ENCODE measurements around the gene EFEMP1. TPM values are rescaled to one million over a fixed set of nuclear protein-coding genes. Genes with fewer than 3 reads are reported as not detected.

EFEMP1 gene
- total and polyA plus RNA-seq, 9 of the 15 experiments (the other 6 are each of a cell fraction or from before 2014, with no cell fraction given), result 0.05 to 6.2 (median 0.22) TPM

- no peak for TF ChIP-seq LCOR (CRISPR knock-in tag; IDR thresholded peaks at IDR 0.05)
- TF ChIP-seq NFATC3 (IDR thresholded peaks at IDR 0.05), result no peak
- no peak for TF ChIP-seq TEAD2 (tag; IDR thresholded peaks at IDR 0.05)
- TF ChIP-seq, protein P1, sequence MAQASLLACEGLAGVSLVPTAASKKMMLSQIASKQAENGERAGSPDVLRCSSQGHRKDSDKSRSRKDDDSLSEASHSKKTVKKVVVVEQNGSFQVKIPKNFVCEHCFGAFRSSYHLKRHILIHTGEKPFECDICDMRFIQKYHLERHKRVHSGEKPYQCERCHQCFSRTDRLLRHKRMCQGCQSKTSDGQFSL (CRISPR knock-in tag; IDR thresholded peaks at IDR 0.05), result no peak
- TF ChIP-seq, protein P1 (tag; IDR thresholded peaks at IDR 0.05), result no peak
- TF ChIP-seq DMBX1 (CRISPR knock-in tag; IDR thresholded peaks at IDR 0.05; ENCODE audit: borderline replicate concordance), result no peak
- peak; percentile 78 for TF ChIP-seq MAFK (IDR thresholded peaks at IDR 0.05; ENCODE audit: low read length)
- TF ChIP-seq CC2D1A (IDR thresholded peaks at IDR 0.05), result no peak
- peak; percentile 91 for TF ChIP-seq ZNF316 (IDR thresholded peaks at IDR 0.05)
- TF ChIP-seq PHF21A (IDR thresholded peaks at IDR 0.05; ENCODE audit: borderline replicate concordance, low read depth), result no peak
- peak; percentile 72 for TF ChIP-seq C11orf30 (IDR thresholded peaks at IDR 0.05; ENCODE audit: low read depth)
- TF ChIP-seq MAFG (tag; conservative IDR thresholded peaks at IDR 0.05), result peak; percentile 63
- TF ChIP-seq ZNF239 (CRISPR knock-in tag; IDR thresholded peaks at IDR 0.05), result no peak
- TF ChIP-seq MAFF (IDR thresholded peaks at IDR 0.05; ENCODE audit: low read length), result peak; percentile 80
- TF ChIP-seq, protein P2, sequence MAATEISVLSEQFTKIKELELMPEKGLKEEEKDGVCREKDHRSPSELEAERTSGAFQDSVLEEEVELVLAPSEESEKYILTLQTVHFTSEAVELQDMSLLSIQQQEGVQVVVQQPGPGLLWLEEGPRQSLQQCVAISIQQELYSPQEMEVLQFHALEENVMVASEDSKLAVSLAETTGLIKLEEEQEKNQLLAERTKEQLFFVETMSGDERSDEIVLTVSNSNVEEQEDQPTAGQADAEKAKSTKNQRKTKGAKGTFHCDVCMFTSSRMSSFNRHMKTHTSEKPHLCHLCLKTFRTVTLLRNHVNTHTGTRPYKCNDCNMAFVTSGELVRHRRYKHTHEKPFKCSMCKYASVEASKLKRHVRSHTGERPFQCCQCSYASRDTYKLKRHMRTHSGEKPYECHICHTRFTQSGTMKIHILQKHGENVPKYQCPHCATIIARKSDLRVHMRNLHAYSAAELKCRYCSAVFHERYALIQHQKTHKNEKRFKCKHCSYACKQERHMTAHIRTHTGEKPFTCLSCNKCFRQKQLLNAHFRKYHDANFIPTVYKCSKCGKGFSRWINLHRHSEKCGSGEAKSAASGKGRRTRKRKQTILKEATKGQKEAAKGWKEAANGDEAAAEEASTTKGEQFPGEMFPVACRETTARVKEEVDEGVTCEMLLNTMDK (IDR thresholded peaks at IDR 0.05; ENCODE audit: borderline replicate concordance, insufficient read depth, low read depth, low read length, poor library complexity, severe bottlenecking), result no peak
- TF ChIP-seq RFX1 (IDR thresholded peaks at IDR 0.05), result no peak
- TF ChIP-seq ZNF146 (CRISPR knock-in tag; IDR thresholded peaks at IDR 0.05; ENCODE audit: unreplicated experiment), result no peak
- no peak for TF ChIP-seq CBX8 (IDR thresholded peaks at IDR 0.05; ENCODE audit: borderline replicate concordance, extremely low read depth, low read depth, low read length, poor library complexity, severe bottlenecking)
Observed at GRCh38 chr2:55946793-55947192, 23.2 kb upstream of the EFEMP1 start (continued).

Data from K562 (cell line).